GM04503 (cell line): Measurements from ENCODE around the gene EGR1.
A peak's percentile ranks its signal among the peaks of the same experiment; 100 is the strongest.

ENCODE experiments used
- DNase-seq: peaks from one replicate; pipeline ENCODE4 v3.0.0-alpha.2; 2012; ENCODE audit warnings: low read depth

EGR1 gene

GRCh38 chr5:138507485-138507884 lies 42.2 kb downstream of the EGR1 start:
- DNase-seq = peak; percentile 87

- peak; percentile 68 for DNase-seq
Observed at GRCh38 chr5:138508958-138509357, 43.7 kb downstream of the EGR1 start.

- no peak for DNase-seq
Observed at GRCh38 chr5:138514021-138514420, 48.7 kb downstream of the EGR1 start.

GRCh38 chr5:138515556-138516245 lies 50.4 kb downstream of the EGR1 start:
- no peak for DNase-seq

DNA sequence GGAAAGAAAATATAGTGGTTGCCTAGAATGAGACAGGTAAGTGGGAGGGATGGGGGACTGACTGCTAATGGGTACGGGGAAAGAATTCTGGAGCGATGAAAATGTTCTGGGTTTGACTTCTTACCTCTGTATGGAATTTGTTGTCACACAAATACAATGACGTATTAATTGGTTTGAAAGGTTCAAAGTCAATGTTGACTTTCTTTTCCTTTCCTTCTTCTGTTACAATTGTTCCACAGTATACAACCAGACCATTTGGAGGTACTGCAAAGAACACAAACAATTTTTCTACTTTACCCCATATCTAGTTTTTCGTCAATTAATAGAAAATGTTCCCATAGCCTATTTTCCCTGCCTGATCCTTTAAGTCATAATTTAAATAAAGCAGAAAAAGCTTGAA lies 52.2 kb downstream of the EGR1 start:
- no peak for DNase-seq
